CMK (cell line): Measurements from ENCODE around the gene GRK6.

Experiments used
- DNase-seq: peaks from one replicate; pipeline ENCODE4 v3.0.0-alpha.2; 2010; ENCODE audit warnings: low read depth

GRK6 gene

DNA sequence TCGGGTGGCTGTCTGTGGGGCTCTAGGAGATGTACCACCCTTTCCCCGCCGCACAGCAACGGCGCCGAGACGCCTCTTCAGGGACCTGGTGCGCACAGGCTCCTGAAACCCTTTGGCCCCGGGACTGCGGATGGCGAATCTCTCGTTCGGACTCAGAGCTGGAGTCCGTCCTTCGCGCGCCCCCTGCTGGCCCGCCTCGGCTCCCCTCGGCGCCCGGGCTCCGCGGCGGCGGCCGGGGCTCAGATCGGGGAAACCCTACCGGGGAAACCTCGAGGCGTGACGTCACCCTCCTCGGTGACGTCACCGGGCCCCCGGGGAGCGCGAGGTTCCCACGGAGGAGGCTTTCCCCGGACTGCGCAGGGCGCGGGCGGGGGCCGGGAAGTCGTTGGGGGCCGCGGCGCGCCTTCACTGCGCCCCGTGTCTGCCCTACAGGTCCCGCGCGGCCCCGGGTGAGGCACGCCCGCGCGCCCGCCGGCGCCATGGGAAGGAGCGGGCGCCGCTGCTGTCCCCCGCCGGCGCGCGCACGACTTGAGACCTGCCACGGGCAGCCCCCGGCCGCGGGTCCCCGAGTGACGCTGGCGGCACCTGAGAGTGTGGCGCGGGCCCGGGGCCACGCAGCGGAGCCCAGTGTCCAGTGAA, 28.0 kb downstream of the GRK6 start:
- DNase-seq: no peak

DNA sequence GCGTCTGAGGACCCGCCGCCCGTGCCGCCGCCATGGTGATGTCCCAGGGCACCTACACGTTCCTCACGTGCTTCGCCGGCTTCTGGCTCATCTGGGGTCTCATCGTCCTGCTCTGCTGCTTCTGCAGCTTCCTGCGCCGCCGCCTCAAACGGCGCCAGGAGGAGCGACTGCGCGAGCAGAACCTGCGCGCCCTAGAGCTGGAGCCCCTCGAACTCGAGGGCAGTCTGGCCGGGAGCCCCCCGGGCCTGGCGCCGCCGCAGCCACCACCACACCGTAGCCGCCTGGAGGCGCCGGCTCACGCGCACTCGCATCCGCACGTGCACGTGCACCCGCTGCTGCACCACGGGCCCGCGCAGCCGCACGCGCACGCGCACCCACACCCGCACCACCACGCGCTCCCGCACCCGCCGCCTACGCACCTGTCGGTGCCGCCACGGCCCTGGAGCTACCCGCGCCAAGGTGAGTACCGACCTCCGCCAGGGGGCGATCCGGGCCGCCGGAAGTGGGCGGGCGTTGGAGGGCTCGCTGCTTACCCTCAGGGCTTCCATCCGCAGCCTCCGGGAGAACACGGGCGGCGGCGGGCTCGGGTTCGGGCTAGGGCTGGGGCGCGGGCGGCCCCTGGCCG, 28.7 kb downstream of the GRK6 start:
- no peak for DNase-seq

DNA sequence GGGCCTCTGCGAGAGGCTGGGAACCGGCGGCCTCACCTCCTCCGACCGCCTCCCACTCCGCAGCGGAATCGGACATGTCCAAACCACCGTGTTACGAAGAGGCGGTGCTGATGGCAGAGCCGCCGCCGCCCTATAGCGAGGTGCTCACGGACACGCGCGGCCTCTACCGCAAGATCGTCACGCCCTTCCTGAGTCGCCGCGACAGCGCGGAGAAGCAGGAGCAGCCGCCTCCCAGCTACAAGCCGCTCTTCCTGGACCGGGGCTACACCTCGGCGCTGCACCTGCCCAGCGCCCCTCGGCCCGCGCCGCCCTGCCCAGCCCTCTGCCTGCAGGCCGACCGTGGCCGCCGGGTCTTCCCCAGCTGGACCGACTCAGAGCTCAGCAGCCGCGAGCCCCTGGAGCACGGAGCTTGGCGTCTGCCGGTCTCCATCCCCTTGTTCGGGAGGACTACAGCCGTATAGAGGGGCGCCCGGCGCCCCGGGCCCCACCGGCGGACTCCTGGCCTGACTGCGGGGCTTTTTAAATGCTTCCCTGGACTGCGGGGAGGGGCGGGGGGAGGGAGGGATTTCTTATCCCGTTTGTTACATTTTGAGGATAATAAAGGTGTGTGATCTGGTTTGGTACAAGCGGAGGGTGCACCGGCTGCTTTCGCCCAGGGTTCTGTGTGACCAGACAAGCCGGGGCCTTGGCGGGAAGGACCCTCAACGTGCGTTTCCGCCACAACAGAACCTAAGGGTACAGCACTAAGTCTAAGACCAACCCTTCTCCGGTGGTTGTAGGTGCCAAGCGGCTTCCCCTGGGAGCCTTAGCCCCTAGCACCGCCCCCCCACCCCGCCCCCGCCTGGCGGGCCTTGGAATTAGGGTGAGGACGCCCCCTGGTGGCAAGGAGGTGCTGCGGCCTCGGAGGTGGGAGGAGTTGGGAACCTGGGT, 29.4 kb downstream of the GRK6 start:
- peak; percentile 74 for DNase-seq

DNA sequence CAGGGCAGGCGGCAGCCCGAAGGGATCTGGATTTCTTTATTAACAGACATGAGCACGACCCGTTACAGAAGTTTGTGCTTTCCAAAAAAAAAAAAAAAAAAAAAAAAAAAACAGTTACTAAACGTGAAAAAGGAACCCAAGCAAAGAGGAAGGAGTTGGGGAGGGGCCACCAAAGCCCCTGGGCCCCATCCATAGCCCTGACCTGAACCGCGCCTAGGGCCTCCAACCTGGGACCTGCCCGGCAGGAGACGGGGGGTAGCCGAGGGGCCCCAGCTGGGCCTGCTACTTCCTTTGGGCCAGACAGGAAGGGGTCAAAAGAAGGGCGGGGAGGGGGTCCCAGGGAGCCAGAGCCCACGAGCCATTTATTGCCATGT, 30.1 kb downstream of the GRK6 start:
- no peak for DNase-seq

GRCh38 chr5:177456976-177457851, 30.7 kb downstream of the GRK6 start:
- peak; percentile 81 for DNase-seq

DNA sequence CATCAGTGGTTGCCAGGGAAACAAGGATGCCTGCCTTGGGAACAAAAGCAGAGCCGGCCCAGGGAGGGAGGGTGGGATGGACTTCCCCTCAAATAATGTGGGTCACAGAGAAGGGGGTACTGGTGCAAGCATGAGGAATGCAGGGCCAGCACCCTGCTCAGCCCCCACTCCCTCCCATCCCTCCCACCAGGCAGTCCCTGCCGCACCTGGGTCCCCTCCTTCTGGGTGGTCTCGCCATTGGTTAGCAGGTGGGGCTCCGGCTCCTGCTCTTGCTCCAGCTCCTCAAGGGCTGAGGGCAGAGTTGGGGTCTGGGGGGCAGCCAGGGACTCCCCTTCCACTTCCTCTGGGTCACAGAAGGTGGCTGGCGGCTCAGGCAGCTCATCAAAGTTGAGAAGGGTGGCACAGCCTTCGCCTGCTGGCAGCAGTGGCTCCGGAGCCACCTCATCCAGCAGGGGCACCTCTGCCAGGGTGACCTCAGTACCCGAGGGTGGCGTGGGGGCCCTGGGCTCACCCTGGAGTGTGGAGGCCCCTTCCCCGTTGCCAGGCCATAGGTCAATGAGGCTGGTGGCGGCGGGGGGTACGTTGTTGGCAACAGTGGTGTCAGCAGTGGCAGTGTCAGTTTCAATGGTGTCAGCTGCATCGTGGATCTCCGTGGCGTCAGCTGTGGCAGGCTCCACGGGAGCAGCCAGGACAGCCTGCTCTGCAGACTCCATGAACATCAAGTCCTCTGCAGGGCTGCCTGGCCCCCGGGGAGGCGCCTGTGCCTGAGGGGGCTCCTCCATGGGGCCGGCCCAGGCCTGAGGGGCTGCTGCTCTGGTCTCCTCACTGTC, 31.6 kb downstream of the GRK6 start:
- no peak for DNase-seq

DNA sequence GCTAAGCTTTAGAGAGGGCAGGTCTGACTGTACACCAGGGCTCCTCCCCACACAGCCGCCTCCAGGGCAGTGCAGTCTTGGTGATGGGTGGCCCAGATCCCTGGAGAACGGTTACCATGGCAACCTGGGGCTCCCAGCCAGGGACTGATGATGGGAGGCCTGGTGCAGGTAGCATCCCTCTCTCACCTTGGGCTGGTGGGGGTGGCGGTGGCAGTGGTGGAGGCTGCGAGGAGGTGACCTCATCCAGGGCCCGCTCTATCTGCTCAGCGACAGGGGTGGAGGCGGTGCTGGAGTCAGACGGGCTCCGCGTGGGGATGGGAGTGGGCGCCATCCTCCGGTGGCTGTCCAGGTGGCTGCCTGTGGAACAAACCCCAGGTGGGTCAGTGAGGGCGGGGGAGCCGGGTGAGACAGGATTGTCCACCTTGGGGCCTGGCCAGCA, 32.5 kb downstream of the GRK6 start:
- no peak for DNase-seq

DNA sequence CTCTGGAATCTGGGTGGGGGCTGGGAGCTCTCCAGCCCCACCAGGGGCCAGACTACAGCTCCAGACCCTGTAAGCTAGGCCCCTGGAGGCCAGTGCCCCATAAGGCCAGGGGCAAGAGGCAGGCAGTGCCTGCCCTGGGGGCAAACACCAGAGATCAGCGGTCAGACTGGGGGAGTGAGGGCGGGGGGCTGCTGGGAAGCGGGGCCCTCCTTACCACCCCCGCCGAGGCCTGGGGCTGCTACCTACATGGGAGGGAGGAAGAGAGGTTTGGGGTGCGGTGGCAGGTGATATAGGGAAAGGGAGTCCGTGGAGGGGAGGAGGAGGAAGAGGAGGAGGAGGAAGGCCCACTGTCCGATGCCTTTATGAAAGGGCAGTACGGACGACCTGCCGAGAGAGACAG, 32.9 kb downstream of the GRK6 start:
- DNase-seq: no peak

- no peak for DNase-seq
Observed at GRCh38 chr5:177459819-177460628, 33.5 kb downstream of the GRK6 start.

GRCh38 chr5:177462021-177462670, 35.7 kb downstream of the GRK6 start:
- peak; percentile 68 for DNase-seq

GRCh38 chr5:177465044-177465443, 38.6 kb downstream of the GRK6 start:
- DNase-seq: no peak

- no peak for DNase-seq
Observed at GRCh38 chr5:177466861-177467260, 40.4 kb downstream of the GRK6 start.

GRCh38 chr5:177467436-177467835, 41.0 kb downstream of the GRK6 start:
- DNase-seq: no peak

DNA sequence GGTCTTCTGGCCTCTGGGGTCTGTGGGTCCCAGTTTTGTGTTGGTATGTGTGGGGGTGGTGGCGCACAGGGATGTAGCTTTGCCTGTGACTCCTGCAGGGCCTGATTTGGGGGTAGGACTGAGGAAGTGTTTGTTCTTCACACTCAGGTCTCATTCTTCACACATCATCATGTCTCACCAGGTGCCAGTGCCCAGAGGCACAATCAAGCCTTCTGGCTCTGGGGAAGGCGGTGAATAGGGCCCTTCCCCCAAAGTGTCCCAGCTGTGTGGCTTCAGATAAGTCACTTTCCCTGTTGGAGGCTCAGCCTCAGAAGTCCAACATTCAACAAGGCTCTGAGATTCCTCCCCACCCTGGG, 41.8 kb downstream of the GRK6 start:
- DNase-seq: no peak

DNA sequence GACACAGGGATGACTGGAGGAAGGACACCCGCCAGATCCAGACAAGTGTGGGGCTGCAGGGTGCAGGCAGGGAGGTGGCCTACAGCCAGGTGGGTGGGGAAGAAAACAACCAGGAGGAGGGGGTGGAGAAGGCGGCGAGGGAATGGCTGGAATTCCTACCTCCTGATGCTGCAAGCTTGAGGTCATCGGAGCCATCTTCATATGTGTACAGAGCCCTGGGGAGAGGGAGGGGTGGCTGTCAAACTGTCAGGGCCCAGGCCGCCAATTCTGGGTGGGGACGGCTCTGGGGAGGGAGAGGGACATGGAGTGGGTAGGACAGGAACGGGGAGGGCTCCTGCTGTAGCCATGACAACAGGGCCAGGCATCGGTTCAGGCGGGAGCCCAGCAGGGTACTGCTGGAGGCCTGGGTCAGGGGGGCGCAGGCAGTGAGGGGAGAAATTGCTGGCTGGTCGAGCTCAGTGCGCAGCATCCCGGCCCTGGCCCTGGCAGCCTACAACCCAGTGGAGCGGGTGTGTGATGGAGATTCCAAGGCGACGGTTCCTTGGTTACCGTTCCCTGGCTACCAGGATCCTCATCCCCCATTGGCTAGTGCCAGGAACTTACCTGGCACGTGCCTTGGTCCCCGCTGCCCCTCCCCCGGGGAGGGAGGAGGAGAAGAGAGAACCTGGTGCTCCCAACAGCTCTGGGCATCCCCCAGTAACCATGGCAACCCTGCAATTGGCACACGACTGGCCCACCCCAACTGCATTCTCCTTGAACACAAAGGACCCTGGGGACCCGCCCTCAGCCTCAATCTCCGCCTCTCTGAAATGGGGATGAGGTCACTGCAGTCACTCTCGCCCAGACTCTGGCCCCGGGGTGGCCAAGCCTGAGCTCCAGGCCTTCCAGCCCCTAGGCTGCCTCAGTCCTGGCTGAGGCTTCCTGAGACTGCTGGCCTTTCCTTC, 42.5 kb downstream of the GRK6 start:
- no peak for DNase-seq

GRCh38 chr5:177469750-177470525, 43.5 kb downstream of the GRK6 start:
- DNase-seq: no peak

DNA sequence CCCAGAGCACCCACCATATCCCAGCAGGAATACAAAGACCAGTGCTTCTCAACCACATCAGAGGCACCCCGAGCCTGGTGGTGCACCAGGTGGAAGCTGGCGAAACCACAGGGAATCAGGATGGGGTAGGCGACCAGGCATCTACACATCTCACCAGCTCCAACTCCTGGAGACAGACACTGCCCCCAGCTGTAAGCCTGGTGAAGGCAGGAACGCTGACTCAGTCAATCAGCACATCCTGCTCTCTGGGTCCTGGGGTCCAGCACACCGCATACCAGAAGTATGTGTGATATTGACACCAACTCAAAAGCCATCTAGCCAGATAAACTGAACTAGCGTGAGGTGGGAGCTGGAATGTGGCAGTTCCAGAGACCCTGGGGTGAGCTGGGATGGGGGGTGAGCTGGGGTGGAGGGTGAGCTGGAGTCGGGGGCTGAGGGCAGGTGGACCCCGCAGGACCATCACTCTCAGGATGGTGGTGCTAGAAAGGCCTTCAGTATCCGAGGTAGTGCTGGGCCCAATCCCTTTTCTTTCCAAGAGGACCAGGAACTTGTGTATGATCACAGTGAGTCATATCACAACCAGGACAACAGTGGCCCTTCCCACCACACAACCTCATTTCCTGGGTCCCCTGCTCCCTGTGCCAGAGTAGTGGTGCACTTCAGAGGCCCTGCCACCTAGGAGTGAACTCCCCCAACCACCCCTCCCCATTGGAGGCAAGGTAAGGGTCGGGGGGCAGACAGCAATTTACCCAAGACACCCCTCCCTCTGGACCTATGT, 44.5 kb downstream of the GRK6 start:
- DNase-seq: no peak
